OCI-LY1 (cell line): ENCODE measurements around the gene FAM131A.

Experiments
- H2AFZ ChIP-seq: fragments of 200-600 bp; sonication (generic), shearing (Covaris generic); 2 replicates; pipeline ENCODE4 v1.6.0; 2014; ENCODE audit warnings: antibody characterized with exemption, mild to moderate bottlenecking, low read length
- H3F3A ChIP-seq: fragments of 200-600 bp; sonication (generic), shearing (Covaris generic); 2 replicates; pipeline ENCODE4 v1.6.0; 2014; ENCODE audit warnings: mild to moderate bottlenecking, antibody characterized with exemption, low read length, moderate library complexity; ENCODE audit not compliant: insufficient read depth
- H3K27ac ChIP-seq: fragments of 200-600 bp; sonication (generic); 2 replicates; pipeline ENCODE4 v1.5.1; 2014; ENCODE audit warnings: low read length, mixed run types, mild to moderate bottlenecking, low read depth; ENCODE audit not compliant: poor library complexity, severe bottlenecking
- H3K27me3 ChIP-seq: fragments of 200-600 bp; sonication (generic); 2 replicates; pipeline ENCODE4 v1.6.0; 2014; ENCODE audit warnings: antibody characterized with exemption, mild to moderate bottlenecking, low read length, moderate library complexity; ENCODE audit not compliant: insufficient read depth
- H3K36me3 ChIP-seq: fragments of 200-600 bp; sonication (generic); 2 replicates; pipeline ENCODE4 v1.6.1; 2014; ENCODE audit warnings: mild to moderate bottlenecking, antibody characterized with exemption, low read length, moderate library complexity, mixed read lengths; ENCODE audit not compliant: insufficient read depth
- H3K4me1 ChIP-seq: fragments of 200-600 bp; sonication (generic); 2 replicates; pipeline ENCODE4 v1.5.1; 2014; ENCODE audit warnings: mild to moderate bottlenecking, low read length, moderate library complexity; ENCODE audit not compliant: insufficient read depth, severe bottlenecking
- H3K4me2 ChIP-seq: fragments of 200-600 bp; sonication (generic), shearing (Covaris generic); 2 replicates; pipeline ENCODE4 v1.6.1; 2014; ENCODE audit warnings: low read length
- H3K4me3 ChIP-seq: fragments of 200-600 bp; sonication (generic); 2 replicates; pipeline ENCODE4 v1.5.1; 2014; ENCODE audit warnings: low read length, low read depth, mild to moderate bottlenecking, mixed read lengths; ENCODE audit not compliant: poor library complexity, severe bottlenecking
- H3K79me2 ChIP-seq: fragments of 200-600 bp; shearing (Covaris generic); 2 replicates; pipeline ENCODE4 v1.6.1; 2016; ENCODE audit warnings: mixed run types, low read length, mixed read lengths; ENCODE audit not compliant: insufficient read depth
- H3K9ac ChIP-seq: fragments of 200-600 bp; sonication (generic), shearing (Covaris generic); 2 replicates; pipeline ENCODE4 v1.6.1; 2014; ENCODE audit warnings: mild to moderate bottlenecking, low read length, mixed read lengths
- H3K9me2 ChIP-seq: fragments of 200-600 bp; sonication (generic), shearing (Covaris generic); 2 replicates; pipeline ENCODE4 v1.6.1; 2014; ENCODE audit warnings: low read depth, mild to moderate bottlenecking, low read length, mixed read lengths
- H3K9me3 ChIP-seq: fragments of 200-600 bp; shearing (Covaris generic); 2 replicates; pipeline ENCODE4 v1.6.1; 2014; ENCODE audit warnings: low read length, mixed read lengths
- H4K20me1 ChIP-seq: fragments of 200-600 bp; sonication (generic), shearing (Covaris generic); 2 replicates; pipeline ENCODE4 v1.6.0; 2016; ENCODE audit warnings: mild to moderate bottlenecking, low read length; ENCODE audit not compliant: insufficient read depth
- CTCF ChIP-seq: fragments of 200-600 bp; sonication (generic), shearing (Covaris generic); IDR thresholded peaks from 2 replicates; pipeline ENCODE4 v1.5.1; 2017; ENCODE audit warnings: mild to moderate bottlenecking, antibody characterized with exemption, low read length, moderate library complexity, mixed read lengths
- EZH2 ChIP-seq: fragments of 200-600 bp; sonication (generic), shearing (Covaris generic); IDR thresholded peaks from 2 replicates; pipeline ENCODE4 v1.8.0; 2017; ENCODE audit warnings: borderline replicate concordance, mixed run types, mild to moderate bottlenecking, antibody characterized with exemption, low read length, moderate library complexity, mixed read lengths

Gene FAM131A

DNA sequence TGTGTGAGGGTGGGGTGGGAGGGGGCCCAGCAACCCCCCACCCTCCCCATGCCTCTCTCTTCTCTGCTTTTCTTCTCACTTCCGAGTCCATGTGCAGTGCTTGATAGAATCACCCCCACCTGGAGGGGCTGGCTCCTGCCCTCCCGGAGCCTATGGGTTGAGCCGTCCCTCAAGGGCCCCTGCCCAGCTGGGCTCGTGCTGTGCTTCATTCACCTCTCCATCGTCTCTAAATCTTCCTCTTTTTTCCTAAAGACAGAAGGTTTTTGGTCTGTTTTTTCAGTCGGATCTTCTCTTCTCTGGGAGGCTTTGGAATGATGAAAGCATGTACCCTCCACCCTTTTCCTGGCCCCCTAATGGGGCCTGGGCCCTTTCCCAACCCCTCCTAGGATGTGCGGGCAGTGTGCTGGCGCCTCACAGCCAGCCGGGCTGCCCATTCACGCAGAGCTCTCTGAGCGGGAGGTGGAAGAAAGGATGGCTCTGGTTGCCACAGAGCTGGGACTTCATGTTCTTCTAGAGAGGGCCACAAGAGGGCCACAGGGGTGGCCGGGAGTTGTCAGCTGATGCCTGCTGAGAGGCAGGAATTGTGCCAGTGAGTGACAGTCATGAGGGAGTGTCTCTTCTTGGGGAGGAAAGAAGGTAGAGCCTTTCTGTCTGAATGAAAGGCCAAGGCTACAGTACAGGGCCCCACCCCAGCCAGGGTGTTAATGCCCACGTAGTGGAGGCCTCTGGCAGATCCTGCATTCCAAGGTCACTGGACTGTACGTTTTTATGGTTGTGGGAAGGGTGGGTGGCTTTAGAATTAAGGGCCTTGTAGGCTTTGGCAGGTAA, 8.1 kb downstream of the FAM131A start:
- Histone ChIP-seq H3K4me3 (no peak overlapping the region), H2AFZ (no peak overlapping the region), H3K4me2 (no peak overlapping the region), H3K9ac (no peak overlapping the region), H3K36me3 (no peaks in the 10 kb centered on the region), H3K79me2 (no peaks in the 10 kb centered on the region), H3K9me3 (no peaks in the 10 kb centered on the region), H3F3A (no peaks in the 10 kb centered on the region), H3K4me1 (no peaks in the 10 kb centered on the region), H4K20me1 (no peaks in the 10 kb centered on the region), H3K27me3 (no peaks in the 10 kb centered on the region; the same call in 1 of the 2 replicates), H3K9me2 (no peaks in the 10 kb centered on the region), H3K27ac (no peak overlapping the region)
- TF ChIP-seq CTCF (peak; percentile 56), EZH2 (no peak)

- Histone ChIP-seq H3K4me3 (no peak overlapping the region), H3F3A (no peaks in the 10 kb centered on the region), H3K9me3 (no peaks in the 10 kb centered on the region), H3K9ac (no peak overlapping the region), H3K4me1 (no peaks in the 10 kb centered on the region), H3K4me2 (no peak overlapping the region), H4K20me1 (no peaks in the 10 kb centered on the region), H3K9me2 (no peaks in the 10 kb centered on the region), H3K36me3 (no peaks in the 10 kb centered on the region), H2AFZ (no peak overlapping the region), H3K79me2 (no peaks in the 10 kb centered on the region), H3K27me3 (no peaks in the 10 kb centered on the region; the same call in 1 of the 2 replicates), H3K27ac (no peak overlapping the region)
- TF ChIP-seq EZH2 = no peak
- TF ChIP-seq CTCF = no peak
Observed at GRCh38 chr3:184346480-184347190, 9.2 kb downstream of the FAM131A start.

DNA sequence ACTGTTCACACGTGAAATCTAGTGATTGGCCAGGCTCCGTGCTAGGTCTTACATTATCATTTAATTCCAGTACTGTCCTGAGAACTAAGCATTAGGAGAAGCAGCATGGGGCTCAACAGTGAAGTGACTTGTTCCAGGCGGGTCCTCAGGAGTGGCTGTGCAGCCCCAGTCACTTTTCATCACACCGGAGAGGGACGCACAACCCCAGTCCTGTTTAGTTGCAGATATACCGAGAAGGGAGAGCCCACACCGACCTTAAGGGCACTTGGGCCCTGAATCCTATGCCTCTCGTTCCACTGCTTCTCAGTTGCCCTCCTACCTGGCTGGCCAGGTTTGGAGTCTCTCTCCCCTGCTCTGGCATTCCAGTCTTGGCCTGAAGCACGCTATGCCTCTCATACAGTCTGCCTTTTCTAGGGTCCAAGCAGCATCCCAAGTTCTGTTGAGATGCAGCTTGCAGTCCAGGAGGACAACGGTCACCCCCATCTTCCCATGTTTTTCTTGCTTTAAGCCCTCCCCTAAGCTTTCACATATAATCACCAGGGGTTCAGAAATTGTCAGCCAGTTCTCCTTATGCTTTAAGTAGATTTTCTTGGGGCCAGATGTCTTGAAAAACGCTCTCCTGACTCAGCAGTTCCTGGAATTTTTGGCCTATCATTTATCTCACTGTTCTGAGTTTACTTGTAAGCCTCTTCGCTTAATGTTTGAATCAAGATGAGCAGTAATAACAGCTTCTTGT, 10.1 kb downstream of the FAM131A start:
- Histone ChIP-seq H3K4me3 (no peak overlapping the region), H3K79me2 (no peaks in the 10 kb centered on the region), H3K4me2 (no peak overlapping the region), H3K27me3 (no peaks in the 10 kb centered on the region; the same call in 1 of the 2 replicates), H3K27ac (no peak overlapping the region), H3F3A (no peaks in the 10 kb centered on the region), H2AFZ (no peak overlapping the region), H3K4me1 (no peaks in the 10 kb centered on the region), H3K36me3 (no peaks in the 10 kb centered on the region), H3K9ac (no peak overlapping the region), H3K9me2 (no peaks in the 10 kb centered on the region), H3K9me3 (no peaks in the 10 kb centered on the region), H4K20me1 (no peaks in the 10 kb centered on the region)
- TF ChIP-seq CTCF (no peak), EZH2 (no peak)
